Spleen (tissue), 7 donors: ENCODE measurements around the gene KDELR1.

Experiments used
- CTCF ChIP-seq, 11 experiments: fragments of 200-600 bp in 7 of 11; fragments of 450-650 bp in 4 of 11; sonication (generic) in 4 of 11; IDR thresholded peaks in 8 of 11; conservative IDR thresholded peaks in 3 of 11; 1 replicate in 7 of 11; 2 replicates in 4 of 11; pipeline versions ENCODE4 v1.4.0 to v1.8.0; 2016 to 2021; ENCODE audit warnings: antibody characterized with exemption in 11 of 11, inconsistent platforms in 4 of 11, mild to moderate bottlenecking in 1 of 11
- POLR2A ChIP-seq, 3 donors: fragments of 450-650 bp; IDR thresholded peaks; one replicate each; pipeline ENCODE4 v1.5.1; 2017; ENCODE audit warnings: antibody characterized with exemption in 3 of 3, mild to moderate bottlenecking in 1 of 3
- POLR2AphosphoS5 ChIP-seq, 3 donors: sonication (generic); formaldehyde crosslinking; IDR thresholded peaks; one replicate each; pipeline ENCODE4 v1.5.1; 2017; ENCODE audit warnings: antibody characterized with exemption in 3 of 3
- donor health status: DM: no; HTN: no; CAD: no; lungs with moderate emphysema.
- donor health status: DM: no; HTN: no; CAD: no.
- donor health status: DM: no; HTN: no; CAD: no.

- TF ChIP-seq CTCF (IDR thresholded peaks at IDR 0.05 in 8 of 11, conservative IDR thresholded peaks at IDR 0.05 in 3 of 11) (no peak), POLR2A (IDR thresholded peaks at IDR 0.05) (no peak), POLR2AphosphoS5 (IDR thresholded peaks at IDR 0.05) (no peak)
Measured at GRCh38 chr19:48395170-48395455, 3.8 kb upstream of the KDELR1 start.
